Epithelial cell of proximal tubule (primary cell): ENCODE results near the gene GNB1. TPM values are rescaled to one million over a fixed set of nuclear protein-coding genes. Genes with fewer than 3 reads are reported as not detected.

Experiments used
- DNase-seq: peaks from one replicate; pipeline ENCODE4 v3.0.0-alpha.2; 2011; ENCODE audit warnings: low read depth
- H3K4me3 ChIP-seq: 2 replicates; pipeline ENCODE4 v1.5.1; 2011; ENCODE audit warnings: low read depth, mild to moderate bottlenecking, low read length
- CTCF ChIP-seq: conservative IDR thresholded peaks from 2 replicates; pipeline ENCODE4 v1.5.1; 2012; ENCODE audit warnings: low read depth, mild to moderate bottlenecking, low read length
- total RNA-seq: library from RNA; depleted of rRNA; stranded (reverse); fragments of >200 nt; gene quantifications from 2 replicates; pipeline ENCODE4 v1.2.3, GENCODE V29; 2015

The GNB1 gene
- total RNA-seq, 1 donor from 2014 or later = 200 TPM

GRCh38 chr1:1926886-1927660 is 36.2 kb upstream of the GNB1 start:
- TF ChIP-seq CTCF = no peak
- DNase-seq = no peak
- H3K4me3 ChIP-seq = no peak overlapping the region

- DNase-seq = no peak
- H3K4me3 ChIP-seq = no peak overlapping the region
- no peak for TF ChIP-seq CTCF
Observed at GRCh38 chr1:1926346-1926811, 35.5 kb upstream of the GNB1 start.

GRCh38 chr1:1925437-1926345 is 34.8 kb upstream of the GNB1 start:
- no peak for DNase-seq
- TF ChIP-seq CTCF = no peak
- H3K4me3 ChIP-seq = no peak overlapping the region

GRCh38 chr1:1924849-1925248 is 34.0 kb upstream of the GNB1 start:
- no peak for TF ChIP-seq CTCF

GRCh38 chr1:1924386-1924785 is 33.5 kb upstream of the GNB1 start:
- TF ChIP-seq CTCF = no peak
- no peak overlapping the region for H3K4me3 ChIP-seq
- DNase-seq = no peak

More at GRCh38 chr1:1924849-1925248, 34.0 kb upstream of the GNB1 start:
- no peak for DNase-seq
- no peak overlapping the region for H3K4me3 ChIP-seq

- no peak overlapping the region for H3K4me3 ChIP-seq
- no peak for DNase-seq
- no peak for TF ChIP-seq CTCF
Observed at GRCh38 chr1:1922956-1923833, 32.3 kb upstream of the GNB1 start.
